KOPT-K1 (cell line): ENCODE data around the gene CRISPLD2.

Experiments
- H3K27ac ChIP-seq: fragments of 200-600 bp; sonication (generic); 2 replicates; pipeline ENCODE4 v1.5.1; 2016; ENCODE audit warnings: antibody characterized with exemption, mild to moderate bottlenecking, low read depth, low read length; ENCODE audit not compliant: poor library complexity, severe bottlenecking
- H3K36me3 ChIP-seq: fragments of 200-600 bp; sonication (generic); 2 replicates; pipeline ENCODE4 v1.5.1; 2017; ENCODE audit warnings: antibody characterized with exemption, mild to moderate bottlenecking, low read length, moderate library complexity; ENCODE audit not compliant: insufficient read depth
- H3K9me3 ChIP-seq: fragments of 200-600 bp; sonication (generic); 2 replicates; pipeline ENCODE4 v1.5.1; 2017; ENCODE audit warnings: antibody characterized with exemption, low read length, mild to moderate bottlenecking; ENCODE audit not compliant: insufficient read depth, poor library complexity, severe bottlenecking

The CRISPLD2 gene

DNA sequence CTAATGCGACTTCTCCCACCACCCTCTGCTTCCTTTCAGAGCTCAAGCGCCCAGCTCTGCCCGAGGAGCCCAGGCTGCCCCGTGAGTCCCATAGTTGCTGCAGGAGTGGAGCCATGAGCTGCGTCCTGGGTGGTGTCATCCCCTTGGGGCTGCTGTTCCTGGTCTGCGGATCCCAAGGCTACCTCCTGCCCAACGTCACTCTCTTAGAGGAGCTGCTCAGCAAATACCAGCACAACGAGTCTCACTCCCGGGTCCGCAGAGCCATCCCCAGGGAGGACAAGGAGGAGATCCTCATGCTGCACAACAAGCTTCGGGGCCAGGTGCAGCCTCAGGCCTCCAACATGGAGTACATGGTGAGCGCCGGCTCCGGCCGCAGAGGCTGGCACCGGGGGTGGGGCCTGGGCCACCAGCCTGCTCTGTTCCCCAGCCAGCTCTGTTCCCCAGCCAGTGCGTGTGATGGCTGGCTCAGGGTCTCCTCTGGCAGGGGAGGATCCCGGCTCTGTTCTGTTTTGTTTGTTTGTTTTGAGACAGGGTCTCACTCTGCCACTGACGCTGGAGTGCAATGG, 18.7 kb downstream of the CRISPLD2 start:
- Histone ChIP-seq H3K36me3 (no peaks in the 10 kb centered on the region), H3K27ac (no peak overlapping the region), H3K9me3 (no peaks in the 10 kb centered on the region)

DNA sequence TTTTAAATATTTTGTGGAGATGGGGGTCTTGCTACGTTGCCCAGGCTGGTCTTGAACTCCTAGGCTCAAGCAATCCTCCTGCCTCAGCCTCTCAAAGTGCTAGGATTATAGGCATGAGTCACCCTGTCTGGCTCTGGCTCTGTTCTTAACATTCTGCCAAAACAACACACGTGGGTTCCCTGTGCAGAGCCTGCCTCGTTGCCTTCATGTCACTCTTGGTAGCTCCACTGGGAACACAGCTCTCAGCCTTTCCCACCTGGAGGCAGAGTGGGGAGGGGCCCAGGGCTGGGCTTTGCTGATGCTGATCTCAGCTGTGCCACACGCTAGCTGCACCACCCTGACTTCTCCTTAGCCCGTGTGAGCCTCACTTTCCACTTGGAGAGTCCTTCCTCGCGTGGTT, 19.3 kb downstream of the CRISPLD2 start:
- Histone ChIP-seq H3K27ac (no peak overlapping the region), H3K9me3 (no peaks in the 10 kb centered on the region), H3K36me3 (no peaks in the 10 kb centered on the region)

DNA sequence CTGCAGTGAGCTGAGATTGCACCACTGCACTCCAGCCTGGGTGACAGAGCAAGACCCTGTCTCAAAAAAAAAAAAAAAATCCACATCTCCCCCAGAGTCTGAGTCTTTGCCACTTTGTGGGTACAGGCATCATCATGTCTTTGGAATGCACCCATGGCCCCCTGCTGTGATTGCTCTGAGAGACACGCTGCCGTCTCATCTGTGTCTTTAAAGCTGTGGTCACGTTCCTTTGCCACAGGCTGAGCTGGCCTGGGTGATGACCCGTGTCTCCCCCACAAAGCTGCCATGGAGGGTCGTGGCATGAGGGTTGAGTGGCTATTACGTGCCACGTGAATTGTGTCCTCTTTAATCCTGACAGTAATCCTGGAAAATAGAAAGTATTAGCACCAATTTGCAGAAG, 20.2 kb downstream of the CRISPLD2 start:
- H3K36me3 ChIP-seq, result no peaks in the 10 kb centered on the region
- no peaks in the 10 kb centered on the region for H3K9me3 ChIP-seq
- H3K27ac ChIP-seq, result no peak overlapping the region

DNA sequence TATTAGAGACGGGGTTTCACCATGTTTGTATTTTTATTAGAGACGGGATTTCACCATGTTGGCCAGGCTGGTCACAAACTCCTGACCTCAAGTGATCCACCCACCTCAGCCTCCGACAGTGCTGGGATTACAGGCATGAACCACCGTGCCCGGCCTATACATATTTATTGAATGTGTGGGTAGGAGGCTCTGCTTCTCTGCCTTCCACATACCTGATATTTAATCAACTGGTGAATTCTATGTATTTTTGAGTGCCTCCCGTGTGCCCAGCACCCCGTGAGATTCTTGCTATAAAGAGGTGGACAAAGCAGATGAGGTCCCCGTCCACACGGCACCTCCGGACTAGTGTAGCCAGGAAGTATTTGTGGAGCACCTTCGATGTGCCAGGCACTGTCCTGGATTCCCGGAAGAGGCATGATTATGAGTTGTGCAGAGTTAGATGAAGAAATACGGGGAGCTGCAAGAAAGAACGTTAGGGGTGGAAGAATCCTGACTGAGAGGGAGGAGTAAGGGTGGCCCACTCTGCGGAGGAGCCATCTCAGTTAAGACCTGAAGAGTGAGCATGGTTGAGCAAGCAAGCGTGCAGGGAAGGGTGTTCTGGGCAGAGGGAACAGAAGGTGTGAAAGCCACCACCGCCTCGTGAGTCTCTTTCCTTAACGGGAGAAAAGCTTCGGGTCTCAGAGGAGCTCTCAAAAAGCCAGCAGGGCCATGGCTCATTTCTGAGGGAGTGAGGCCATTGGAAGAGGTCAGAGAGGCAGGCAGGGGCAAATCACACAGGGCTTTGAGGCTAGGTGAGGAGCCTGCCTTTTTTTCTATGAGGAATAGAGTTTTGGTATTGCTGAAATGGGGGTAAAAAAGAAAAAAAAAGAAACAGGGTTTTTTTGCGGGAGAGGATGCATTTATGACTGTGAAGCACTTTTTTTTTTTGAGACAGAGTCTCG, 21.2 kb downstream of the CRISPLD2 start:
- no peak overlapping the region for H3K27ac ChIP-seq
- no peaks in the 10 kb centered on the region for H3K36me3 ChIP-seq
- H3K9me3 ChIP-seq, result no peaks in the 10 kb centered on the region

DNA sequence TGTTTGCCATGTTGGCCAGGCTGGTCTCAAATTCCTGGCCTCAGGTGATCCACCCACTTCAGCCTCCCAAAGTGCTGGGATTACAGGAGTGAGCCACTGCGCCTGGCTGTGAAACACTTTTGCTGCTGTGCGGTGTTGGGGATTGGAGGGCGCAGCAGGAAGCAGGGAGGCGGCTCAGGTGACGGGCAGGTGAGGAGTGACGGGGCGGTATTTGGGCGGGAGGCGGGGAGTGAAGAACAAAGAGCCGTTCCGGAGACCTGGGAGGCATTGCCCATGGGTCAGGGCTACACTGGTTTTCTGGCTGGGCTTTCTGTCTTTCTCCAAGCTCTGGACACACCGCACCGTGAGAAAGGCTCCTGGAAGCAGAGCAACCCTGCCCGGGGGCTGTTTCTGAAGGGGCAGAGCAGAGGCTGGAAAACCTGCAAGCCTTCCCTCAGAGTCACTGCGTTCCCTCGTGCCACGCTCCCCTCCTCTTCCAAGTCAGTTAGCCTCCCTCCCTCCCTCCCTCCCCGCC, 22.1 kb downstream of the CRISPLD2 start:
- Histone ChIP-seq H3K9me3 (no peaks in the 10 kb centered on the region), H3K36me3 (no peaks in the 10 kb centered on the region), H3K27ac (no peak overlapping the region)

DNA sequence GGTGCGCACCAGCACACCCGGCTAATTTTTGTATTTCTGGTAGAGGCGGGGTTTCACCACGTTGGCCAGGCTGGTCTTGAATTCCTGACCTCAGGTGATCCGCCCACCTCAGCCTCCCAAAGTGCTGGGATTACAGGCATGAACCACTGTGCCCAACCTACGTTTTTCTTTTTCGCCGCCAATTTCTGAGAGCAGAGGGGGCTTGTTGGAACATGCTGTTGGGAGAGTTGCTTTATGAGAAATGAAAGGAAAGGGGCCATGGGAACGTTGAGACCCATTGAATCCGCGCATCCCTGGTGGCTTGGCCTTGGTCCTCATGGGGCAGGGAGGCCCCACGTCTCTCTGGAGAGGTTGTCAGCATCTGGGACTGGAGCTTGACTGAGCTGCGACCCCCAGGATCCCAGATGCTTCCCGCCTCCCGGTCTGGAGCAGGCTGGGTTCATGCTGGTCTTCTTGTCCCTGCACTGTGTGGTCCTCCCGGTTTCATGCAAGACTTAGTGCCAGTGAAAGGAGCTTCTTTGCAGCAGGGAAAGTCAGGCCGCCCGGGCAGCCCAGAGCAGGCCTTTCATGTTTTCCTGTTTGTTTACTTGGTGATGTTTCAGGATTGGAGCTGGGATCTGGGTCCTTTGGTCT, 22.8 kb downstream of the CRISPLD2 start:
- no peak overlapping the region for H3K27ac ChIP-seq
- no peaks in the 10 kb centered on the region for H3K9me3 ChIP-seq
- H3K36me3 ChIP-seq, result no peaks in the 10 kb centered on the region

DNA sequence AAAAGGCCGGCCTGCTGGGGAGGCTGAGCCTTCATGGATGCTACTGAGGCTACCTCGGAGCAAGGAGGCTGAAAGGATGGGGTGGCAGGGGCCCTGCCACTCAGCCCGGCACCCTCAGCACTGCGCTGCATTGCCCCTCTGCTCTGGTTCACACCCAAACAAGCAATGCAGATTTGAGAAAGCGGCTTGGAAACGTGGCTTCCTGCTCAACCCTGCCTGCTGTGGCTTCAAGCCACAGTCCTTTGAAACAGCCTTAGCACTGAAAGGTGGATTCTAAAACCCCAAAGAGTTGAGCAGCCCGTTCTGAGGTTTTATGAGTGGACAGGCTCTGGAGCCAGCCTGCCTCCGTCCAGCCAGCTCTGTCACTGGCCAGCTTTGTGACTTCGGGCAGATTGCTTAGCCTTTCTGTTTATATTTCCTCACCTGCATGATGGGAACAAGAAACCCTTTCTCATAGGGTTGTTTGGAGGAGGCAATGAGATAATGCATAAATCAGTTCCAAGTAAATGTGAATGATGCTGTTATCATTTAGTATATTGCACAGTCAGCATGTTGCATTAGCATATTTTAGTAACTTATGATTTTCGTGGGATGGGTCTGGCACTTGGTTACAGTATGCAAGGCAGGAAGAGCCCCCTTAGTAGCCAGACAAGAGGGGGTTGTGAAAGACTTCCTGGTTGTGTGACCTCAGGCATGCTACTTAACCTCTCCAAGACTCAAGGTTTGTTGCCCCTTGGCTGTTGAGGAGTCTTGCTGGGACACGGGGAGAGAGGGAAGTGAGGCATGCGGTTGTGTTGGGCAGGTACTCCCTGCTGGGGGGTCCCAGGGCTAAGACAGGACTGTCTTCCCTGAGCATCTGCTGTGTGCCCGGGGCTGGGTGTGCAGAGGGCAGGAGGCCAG, 23.6 kb downstream of the CRISPLD2 start:
- no peaks in the 10 kb centered on the region for H3K36me3 ChIP-seq
- H3K27ac ChIP-seq, result no peak overlapping the region
- no peaks in the 10 kb centered on the region for H3K9me3 ChIP-seq

DNA sequence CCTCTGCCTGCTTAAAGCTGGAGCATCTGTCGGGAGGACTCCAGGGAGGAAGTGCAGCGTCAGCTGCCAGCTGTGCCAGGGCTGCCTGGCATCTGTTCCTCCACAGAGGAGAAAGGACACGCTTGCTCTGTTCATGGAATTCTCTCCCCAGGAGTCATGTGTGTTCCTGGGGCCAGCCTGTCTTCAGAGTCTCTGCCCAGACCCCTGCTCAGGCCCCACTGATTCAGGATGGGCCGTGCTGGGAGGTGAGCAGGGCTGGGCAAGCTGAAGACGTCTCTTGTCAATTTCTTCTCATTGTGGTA, 24.2 kb downstream of the CRISPLD2 start:
- Histone ChIP-seq H3K36me3 (no peaks in the 10 kb centered on the region), H3K27ac (no peak overlapping the region), H3K9me3 (no peaks in the 10 kb centered on the region)

DNA sequence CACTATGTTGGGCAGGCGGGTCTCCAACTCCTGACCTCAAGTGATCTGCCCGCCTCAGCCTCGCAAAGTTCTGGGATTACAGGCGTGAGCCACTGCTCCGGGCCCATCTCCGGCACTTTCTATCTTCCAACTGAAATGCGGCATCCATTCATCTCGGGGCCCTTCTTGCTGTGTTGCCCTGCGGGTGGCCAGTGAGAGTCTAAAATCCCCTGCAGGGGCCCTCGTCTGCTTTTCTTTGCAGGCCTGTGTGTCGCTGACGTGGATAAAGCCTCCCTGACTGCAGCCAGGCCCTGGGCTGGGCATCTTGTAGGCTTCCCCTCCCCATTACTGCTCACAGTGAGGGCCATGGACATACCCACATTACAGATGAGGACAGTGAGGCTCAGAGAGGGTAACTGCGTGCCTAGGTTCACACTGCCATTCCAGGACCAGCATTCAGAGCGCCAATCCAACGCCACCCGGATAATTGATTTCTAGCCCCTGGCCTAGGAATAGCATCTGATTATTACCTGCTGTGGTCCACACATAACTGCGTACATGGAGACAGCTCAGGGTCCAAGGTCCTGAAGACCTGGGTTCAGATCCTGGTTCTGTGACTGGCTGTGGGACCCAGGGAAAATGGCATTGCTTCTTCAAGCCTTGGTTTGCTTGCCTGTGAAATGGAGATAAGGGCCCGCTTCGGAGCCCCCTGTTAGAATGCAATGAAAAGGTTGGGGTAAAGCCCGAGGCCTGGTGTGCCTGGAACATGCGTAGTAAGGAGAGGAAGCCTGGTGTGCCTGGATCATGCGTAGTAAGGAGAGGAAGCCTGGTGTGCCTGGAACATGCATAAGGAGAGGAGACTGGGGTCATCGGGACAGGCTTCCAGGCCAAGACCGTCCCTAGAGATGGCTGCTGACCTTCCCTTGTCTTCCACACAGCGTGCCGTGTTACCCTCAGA, 25.0 kb downstream of the CRISPLD2 start:
- no peaks in the 10 kb centered on the region for H3K9me3 ChIP-seq
- H3K36me3 ChIP-seq, result no peaks in the 10 kb centered on the region
- H3K27ac ChIP-seq, result no peak overlapping the region

DNA sequence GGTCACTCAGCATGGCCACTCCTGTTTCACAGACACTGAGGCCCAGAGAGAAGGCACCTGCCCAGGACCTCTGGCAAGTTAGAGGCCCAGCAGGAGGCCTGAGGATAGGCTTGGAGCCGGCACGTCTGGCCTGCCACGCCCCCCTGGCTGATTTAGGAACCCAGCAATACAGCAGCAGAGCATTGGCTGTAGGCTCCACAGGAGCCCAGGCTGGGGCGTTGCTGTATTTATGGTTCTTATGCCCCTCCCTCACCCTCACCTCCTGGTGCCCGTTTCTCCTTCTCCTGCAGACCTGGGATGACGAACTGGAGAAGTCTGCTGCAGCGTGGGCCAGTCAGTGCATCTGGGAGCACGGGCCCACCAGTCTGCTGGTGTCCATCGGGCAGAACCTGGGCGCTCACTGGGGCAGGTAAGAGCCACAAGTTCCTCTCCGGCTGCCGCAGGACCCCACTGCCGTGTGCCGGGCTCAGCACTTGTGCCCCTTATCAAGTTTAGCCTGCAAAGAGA, 25.8 kb downstream of the CRISPLD2 start:
- no peaks in the 10 kb centered on the region for H3K9me3 ChIP-seq
- no peaks in the 10 kb centered on the region for H3K36me3 ChIP-seq
- no peak overlapping the region for H3K27ac ChIP-seq

DNA sequence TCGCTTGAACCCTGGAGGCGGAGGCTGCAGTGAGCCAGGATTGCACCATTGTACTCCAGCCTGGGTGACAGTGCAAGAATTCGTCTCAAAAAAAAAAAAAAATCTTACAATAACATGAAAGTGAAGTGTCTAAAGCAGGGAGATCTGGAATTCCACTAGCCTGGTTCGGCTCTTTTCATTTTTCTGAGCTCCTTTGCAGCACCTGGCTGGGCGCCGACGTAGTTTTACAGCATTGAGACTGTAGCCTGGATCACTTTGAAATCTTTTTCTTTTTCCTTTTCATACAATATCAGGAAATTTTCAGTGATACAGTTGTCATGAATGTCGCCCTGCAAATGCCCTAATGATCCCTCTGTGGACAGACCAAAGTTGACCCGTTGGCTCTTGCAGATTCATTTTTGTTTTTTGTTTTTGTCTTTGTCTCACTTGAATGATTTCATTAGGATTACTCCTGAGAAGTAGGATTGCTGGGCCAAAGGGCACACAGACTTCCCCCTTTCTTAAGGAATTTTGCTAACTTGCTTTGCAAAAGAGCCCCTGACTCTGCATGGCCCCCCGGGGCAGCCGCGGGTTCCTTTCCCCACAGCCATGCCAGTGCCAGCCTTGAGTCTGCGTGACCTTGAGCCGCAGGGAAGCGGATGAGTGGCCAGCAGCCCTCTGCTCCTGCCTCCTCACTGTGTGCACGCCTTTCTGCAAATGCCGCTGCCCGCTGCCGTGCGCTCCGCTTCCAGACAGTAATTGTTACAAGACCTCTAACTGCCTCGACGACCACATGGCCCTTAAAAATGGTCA, 28.0 kb downstream of the CRISPLD2 start:
- Histone ChIP-seq H3K9me3 (no peaks in the 10 kb centered on the region), H3K27ac (no peak overlapping the region), H3K36me3 (no peaks in the 10 kb centered on the region)

DNA sequence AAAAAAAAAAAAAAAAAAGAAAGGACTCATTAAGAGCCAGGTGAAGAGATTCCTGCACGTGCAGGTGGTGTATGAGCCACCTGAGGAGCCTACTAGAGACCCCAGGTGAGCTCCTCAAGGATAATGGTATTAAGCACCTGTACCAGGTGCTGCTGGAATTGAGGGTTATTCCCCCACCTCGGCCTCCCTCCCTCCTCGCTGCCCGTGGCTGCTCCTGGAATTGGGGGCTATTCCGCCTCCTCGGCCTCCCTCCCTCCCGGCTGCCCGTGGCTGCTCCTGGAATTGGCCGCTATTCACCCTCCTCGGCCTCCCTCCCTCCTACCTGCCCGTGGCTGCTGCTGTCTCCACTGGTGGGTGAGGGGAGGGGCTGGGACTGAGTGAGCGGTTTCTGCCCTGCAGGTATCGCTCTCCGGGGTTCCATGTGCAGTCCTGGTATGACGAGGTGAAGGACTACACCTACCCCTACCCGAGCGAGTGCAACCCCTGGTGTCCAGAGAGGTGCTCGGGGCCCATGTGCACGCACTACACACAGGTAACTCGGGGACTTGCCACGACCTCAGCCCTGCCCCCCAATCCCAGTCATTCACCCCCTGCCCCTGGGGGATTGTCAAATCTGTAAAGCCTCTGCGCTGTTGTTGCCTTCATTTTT, 29.3 kb downstream of the CRISPLD2 start:
- H3K9me3 ChIP-seq, result no peaks in the 10 kb centered on the region
- H3K36me3 ChIP-seq, result no peaks in the 10 kb centered on the region
- no peak overlapping the region for H3K27ac ChIP-seq

DNA sequence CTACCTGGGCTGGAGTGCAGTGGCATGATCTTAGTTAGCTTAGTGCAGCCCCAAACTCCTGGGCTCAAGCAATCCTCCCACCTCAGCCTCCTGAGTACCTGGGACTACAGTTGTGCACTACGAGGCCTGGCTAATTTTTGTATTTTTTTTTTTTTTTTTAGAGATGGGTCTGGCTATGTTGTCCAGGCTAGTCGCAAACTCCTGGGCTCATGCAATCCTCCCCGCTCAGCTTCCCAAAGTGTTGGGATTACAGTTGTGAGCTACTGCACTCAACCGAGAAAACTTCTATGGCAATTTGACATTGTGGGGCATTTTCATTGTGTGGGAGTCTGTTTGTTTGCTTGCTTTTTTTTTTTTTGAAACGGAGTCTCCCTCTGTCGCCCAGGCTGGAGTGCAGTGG, 30.0 kb downstream of the CRISPLD2 start:
- H3K36me3 ChIP-seq, result no peaks in the 10 kb centered on the region
- no peak overlapping the region for H3K27ac ChIP-seq
- no peaks in the 10 kb centered on the region for H3K9me3 ChIP-seq
